ENCODE measurements around the gene LRRFIP1.
"Not testable (repeated sequence)": the region's sequence is repeated elsewhere in the genome, so short reads cannot be mapped to it uniquely, and the experiment has no call there.

Gene LRRFIP1

DNA sequence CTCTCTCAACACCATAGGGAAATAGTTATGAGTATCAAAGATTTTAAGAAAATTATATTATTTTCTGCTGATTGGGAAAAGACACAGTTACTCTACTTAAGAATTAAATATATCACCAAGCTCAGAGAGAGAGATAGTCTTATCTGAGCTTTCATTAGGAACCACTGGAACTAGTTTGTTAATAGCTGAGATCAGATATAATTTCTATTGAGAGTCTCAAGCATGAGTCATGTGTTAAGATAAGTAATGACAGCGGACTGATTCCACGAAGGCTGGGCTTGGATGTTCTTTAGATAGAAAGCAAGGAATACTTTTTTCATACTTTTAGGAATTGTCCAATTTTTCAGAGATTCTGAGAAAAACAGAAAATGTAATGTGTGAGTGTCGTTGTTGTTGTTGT, 126.8 kb downstream of the LRRFIP1 start:
- DNase-seq = no peak

GRCh38 chr2:237754626-237755248, 127.3 kb downstream of the LRRFIP1 start:
- DNase-seq = no peak

DNA sequence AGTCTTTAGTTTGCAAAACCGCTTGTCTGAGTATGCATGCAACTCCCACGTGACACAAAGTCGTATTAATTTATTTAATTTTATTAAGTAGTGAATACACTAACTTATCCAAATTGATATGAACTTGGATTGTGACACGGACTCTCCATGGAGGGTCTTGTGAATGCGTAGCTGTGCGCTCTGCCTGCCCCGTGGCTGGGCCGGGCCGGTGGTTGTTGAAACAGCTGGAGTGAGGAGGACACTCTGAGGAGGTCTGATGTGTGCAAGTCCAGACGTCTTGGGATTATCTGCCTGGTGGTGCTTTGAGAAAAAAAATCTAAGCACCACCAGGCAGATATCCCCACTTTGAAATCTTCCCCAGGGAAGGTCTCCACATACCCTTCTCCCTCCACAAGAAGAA, 130.2 kb downstream of the LRRFIP1 start:
- DNase-seq = no peak

DNA sequence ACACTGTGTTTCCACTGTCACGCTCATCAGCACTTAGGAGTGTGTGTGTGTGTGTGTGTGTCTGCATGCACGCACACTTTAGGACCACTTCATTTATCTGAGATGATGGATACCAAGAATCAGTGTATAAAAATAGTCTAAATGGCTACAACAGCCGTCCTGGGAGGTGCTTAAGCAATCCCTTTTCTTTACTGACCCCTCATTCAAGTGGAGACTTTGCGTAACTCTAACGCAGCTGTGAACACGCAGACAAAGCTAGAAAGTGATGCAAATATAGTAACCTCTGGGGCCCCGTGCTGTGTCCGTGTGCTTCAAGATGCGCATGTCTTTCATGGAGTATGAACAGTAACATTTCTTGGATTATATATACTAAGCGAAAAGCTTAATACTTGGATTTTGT, 130.8 kb downstream of the LRRFIP1 start:
- no peak for DNase-seq

DNA sequence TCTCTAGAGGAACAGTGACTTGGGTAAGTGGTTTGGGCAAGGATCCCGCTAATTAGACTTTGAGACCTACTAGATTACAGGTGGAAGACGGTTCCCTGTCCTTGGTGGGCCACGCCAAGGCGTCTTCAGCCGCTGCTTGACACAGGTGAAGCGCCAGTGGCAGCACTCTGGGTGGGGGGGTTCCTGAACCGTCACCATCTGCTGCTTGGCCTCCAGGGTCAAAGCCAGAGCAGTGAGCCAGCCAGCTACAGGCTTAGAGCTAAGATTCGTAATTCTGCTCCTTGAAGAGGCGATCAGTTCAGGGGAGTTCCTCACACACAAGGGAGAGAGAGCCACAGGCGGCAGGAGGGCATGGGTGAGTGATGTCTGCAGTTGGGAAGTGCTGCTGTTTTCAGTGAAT, 131.8 kb downstream of the LRRFIP1 start:
- DNase-seq = no peak

DNA sequence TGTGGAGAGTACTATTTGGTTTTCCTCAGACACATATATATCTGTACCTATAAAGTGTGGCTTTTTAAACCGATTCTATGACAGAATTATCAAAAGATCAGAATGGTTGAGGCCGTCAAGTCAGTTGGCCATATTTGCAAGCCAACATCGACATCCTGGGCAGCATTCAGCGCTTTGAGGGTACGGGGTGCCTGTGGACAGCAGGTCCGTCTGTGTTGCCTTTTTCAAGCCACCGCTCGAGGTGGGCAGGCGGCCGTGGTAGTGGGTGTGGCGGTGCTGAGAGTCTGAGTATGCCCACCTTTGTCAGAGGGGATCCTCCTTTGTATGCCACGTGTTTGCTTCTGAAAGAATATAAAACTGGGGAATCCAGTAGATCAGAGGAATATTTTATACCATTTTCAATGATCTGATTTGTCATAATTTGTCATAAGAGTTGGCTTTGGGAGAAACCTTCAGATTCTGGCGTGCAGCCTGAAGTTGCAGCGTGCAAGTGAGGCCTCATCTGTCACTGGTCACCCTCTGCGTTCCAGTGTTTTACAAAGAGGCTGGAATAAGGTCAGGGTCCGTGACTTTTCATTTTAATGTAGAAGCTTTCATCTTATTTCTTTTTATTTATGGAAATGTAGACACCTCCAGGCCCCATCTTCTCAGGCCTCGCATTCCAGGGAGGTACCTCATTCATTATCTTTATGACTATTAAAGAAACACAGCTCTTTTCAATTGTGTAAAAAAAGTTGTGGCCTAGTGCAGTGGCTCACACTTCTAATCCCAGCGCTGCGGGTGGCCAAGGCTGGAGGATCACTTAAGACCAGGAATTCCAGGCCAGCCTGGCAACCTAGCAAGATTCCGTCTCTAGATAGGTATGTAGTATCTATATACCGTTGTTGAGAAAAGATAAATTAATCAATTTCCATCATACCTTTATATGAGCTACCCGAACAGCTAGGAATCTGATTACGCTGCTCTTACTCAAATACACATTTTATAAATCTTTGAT, 133.4 kb downstream of the LRRFIP1 start:
- no peak for DNase-seq

DNA sequence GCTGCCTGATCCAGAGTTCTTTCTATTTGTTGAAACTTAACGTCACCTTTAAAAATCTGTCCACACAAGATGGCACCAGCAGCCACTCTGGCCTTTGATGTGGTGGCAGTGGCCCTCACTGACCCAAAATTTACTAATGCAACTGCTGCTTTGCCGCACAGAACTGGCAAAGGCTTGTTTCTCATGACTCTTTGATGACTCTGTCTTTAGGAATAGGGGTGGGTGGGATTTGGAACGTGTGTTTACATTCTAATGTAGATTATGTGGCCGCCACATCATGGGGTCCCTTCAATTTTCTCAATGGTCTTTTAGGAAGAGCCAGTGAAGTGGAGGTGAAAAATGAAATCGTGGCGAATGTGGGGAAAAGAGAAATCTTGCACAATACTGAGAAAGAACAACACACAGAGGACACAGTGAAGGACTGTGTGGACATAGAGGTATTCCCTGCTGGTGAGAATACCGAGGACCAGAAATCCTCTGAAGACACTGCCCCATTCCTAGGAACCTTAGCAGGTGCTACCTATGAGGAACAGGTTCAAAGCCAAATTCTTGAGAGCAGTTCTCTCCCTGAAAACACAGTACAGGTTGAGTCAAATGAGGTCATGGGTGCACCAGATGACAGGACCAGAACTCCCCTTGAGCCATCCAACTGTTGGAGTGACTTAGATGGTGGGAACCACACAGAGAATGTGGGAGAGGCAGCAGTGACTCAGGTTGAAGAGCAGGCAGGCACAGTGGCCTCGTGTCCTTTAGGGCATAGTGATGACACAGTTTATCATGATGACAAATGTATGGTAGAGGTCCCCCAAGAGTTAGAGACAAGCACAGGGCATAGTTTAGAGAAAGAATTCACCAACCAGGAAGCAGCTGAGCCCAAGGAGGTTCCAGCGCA, 135.2 kb downstream of the LRRFIP1 start:
- DNase-seq = not testable (repeated sequence)

DNA sequence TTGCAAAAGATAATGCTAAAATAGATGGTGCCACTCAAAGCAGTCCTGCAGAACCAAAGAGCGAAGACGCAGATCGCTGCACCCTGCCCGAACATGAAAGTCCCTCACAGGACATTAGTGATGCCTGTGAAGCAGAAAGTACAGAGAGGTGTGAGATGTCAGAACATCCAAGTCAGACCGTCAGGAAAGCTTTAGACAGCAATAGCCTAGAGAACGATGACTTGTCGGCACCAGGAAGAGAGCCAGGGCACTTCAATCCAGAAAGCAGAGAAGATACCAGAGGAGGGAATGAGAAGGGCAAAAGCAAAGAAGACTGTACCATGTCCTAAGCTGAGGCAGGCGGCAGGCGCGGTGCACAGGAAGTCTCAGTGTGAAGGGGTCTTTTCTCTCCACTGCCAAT, 136.4 kb downstream of the LRRFIP1 start:
- no peak for DNase-seq

- not testable (repeated sequence) for DNase-seq
Measured at GRCh38 chr2:237765122-237765521, 137.7 kb downstream of the LRRFIP1 start.

DNA sequence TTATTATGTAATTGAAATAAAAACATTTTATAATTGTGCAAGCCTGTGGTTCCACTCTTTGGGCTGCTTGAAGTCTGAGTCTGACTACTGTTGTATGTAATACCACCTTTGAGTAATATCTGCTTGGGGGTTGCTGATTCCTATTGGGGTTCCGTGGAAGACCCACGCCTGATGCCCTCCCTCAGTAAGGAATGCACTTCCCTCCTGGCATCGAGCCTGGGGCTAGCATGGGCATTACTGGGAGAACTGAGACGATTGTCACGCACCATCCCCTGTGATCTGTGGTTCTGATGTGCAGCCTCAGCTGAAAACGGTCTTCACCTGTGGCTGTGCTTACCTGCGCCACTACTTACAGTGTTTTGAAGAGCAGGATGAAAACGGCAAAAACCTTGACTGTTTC, 138.5 kb downstream of the LRRFIP1 start:
- no peak for DNase-seq

DNA sequence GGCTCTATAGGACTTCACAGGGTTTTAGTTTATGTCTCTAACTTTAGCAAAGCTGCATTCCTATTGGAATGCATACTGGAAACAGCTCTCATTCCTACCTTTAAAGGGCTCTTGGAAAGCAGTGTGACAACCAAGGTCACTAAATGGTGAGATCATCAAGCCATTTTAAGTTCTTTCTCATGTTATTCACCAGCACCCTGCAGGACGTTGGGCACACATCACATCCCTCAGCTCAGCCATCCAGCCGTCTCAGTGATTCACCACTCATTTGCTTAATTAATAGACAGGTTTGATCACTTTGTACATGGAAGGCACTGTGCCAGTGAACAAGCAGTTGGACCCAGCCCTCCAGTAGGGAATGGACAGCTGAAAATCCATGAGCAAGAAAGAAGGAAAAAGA, 139.0 kb downstream of the LRRFIP1 start:
- no peak for DNase-seq

DNA sequence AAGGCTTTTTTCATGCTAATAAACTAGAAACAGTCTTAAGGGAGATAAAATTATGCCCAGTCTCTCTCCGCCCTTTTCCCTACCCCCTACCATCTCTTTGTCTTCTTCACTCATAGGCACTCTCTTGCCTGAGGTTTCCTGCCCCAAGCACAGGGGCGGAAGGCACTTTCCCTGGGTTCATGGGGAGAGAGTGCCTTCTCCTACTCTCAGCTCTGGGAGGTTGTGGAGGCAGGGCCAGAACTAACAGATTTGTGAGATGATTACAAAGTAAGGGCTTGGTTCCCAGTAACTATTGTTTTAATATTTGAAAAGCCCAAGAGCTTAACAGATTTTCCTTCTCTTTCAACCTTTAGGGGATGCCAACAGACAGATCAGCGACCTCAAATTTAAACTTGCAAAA, 145.1 kb downstream of the LRRFIP1 start:
- no peak for DNase-seq

DNA sequence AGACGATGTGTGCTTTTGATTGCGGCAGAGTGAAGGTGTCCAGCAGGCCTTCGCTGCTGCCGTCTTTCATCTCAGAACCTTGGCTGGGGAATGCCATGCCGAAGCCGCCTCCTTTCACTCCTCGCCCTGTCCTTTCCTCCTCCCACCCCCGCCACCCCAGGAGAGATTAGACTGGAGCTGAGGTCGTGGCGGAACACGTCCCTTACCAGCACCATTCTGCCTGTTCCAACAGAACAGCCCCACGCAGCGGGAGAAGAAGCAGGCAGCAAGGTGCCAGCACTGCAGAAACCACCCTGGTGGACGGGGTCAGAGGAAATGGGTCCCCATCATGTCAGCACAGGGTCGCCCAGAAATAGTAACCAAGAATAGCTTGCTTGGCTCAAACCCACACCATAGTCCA, 146.4 kb downstream of the LRRFIP1 start:
- DNase-seq = no peak

DNA sequence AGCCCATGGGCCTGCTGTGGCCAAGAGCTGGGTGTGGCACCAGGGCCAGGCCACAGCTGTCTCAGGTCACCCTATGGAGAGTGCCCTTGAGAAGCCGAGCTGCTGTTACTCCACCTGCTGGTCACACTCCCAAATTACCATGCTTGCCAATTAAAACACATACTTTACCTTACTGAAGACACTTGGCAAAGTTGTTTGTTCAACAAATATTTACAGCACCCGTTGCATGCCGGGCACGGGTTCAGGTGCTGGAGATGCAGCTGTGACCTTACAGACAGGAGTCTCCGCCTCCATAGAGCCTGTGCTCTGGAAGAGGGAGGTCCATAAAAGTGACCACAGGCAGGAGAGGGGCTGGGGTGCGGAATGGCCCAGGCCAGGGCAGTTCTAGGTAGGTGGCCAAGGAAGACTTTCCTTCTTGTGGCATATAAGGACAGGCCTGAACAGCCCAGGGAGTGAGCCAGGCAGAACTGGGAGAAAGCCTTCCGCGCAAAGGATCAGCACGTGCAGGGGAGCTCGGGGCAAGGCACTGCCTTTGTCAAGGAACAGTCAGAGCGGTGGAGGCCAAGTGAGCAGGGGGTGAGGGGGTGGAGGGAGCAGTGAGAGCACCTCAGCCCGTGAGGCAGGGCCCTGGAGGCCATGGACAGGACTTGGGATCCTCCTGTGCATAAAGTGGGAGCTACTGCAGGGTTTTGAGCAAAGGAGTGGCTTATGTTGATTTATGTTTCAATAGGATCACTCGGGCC, 147.6 kb downstream of the LRRFIP1 start:
- DNase-seq = peak; percentile 65

GRCh38 chr2:237779521-237779920, 152.1 kb downstream of the LRRFIP1 start:
- DNase-seq = no peak

DNA sequence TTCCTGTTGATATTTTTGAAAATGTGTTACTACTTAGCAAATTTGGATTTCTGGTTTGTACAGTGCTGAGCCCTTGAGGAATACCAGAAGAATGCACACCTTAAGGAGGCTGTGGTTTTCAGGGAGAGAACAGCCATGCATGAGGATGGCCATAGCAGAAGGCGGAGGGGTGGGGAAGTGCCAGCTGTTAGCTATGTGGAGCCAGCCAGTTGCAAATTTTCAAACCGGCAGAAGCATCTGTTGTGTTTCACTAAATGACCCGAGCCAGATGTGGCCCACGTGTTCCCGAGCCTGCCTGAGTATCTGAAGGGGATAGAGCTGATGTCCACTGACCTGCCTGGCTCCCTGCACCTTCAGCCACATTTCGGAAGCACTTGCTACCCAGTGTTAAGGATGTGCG, 154.8 kb downstream of the LRRFIP1 start:
- no peak for DNase-seq

DNA sequence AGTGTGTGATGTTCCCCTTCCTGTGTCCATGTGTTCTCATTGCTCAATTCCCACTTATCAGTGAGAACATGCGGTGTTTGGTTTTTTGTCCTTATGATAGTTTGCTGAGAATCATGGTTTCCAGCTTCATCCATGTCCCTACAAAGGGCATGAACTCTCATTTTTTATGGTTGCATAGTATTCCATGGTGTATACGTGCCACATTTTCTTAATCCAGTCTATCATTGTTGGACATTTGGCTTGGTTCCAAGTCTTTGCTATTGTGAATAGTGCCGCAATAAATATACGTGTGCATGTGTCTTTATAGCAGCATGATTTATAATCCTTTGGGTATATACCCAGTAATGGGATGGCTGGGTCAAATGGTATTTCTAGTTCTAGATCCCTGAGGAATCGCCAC, 156.3 kb downstream of the LRRFIP1 start:
- DNase-seq = not testable (repeated sequence)

- no peak for DNase-seq
Measured at GRCh38 chr2:237786936-237787335, 159.5 kb downstream of the LRRFIP1 start.

DNA sequence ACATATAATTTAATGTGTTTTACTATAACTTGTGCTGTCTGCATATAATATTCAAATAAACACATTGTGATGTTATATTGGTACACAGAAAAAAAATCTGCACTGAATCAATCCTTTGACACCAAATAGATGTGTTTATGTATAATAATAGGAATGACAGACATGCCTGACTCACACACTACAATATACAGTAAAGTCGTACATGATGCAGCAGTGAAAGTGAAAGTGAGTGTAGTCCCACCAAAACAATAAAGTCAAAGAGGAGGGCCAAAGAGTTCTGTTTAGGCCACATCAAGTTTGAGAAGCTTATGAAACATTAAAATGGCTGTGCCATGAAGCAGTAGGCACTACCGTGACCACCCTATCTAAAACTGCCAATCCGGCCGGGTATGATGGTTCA, 163.0 kb downstream of the LRRFIP1 start:
- DNase-seq = no peak

DNA sequence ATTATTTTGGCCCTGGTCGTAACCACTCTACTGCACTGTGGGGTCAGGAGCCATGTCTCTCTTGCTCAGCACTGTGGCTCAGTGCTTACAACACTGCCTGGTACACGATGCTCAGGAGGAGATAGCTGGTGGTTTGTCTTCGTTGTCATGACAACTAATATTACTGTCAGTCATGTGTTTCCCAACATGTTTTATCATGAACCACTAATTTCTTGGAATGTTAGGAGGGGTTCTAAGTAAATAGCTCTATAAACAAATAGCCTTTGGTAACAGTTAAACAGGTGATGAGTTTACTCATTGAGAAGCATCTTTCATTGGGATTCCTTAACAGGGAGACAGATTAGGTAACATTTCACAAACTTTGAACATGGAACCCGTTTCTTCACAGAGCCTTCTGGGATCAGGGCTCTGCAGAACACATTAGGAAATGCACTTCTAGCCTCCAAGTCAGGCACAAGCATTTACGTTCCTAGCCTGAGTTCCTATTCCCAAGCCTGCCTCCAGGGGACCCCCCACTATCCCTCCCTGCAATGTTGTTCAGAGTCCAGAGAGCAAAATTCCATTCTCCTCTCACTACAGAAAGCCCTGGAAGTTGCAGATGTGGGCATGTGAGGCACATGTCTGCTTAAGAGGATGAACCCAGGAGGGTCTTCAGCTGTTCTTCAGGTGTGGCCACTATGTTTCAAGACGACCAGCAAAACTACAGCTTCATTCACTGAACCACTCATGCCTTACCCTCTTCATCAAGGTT, 164.8 kb downstream of the LRRFIP1 start:
- no peak for DNase-seq

GRCh38 chr2:237797253-237797652, 169.9 kb downstream of the LRRFIP1 start:
- no peak for DNase-seq

All from activated CD4-positive, alpha-beta T cell treated with anti-CD3 and anti-CD28 coated beads, Interleukin-2, amount 50 U/mL, for 16 hours (primary cell).